Natural killer cell (primary cell): ENCODE results near the gene SSBP2. TPM values are rescaled to one million over a fixed set of nuclear protein-coding genes. Genes with fewer than 3 reads are reported as not detected.

Experiments used
- ATAC-seq, 3 donors: fragments of 150-1000 bp in 2 of 3; fragments of 200-7000 bp in 1 of 3; cut with Tn5 transposase; 1 replicate in 1 of 3; 2 replicates in 2 of 3; pipeline ENCODE4 v1.10.0; 2021; ENCODE audit warnings: mild to moderate bottlenecking in 2 of 3, moderate library complexity in 2 of 3
- DNase-seq, 2 donors: peaks; one replicate each; pipeline versions ENCODE4 v3.0.0 to v3.0.0-alpha.2; 2013 to 2021; ENCODE audit warnings: mixed read lengths in 1 of 2
- H3K27ac ChIP-seq: one replicate; pipeline ENCODE4 v1.5.1; 2013; ENCODE audit warnings: mild to moderate bottlenecking, low read length
- H3K27me3 ChIP-seq: one replicate; pipeline ENCODE4 v1.6.1; 2013; ENCODE audit warnings: low read length; ENCODE audit not compliant: control insufficient read depth, insufficient read depth
- H3K36me3 ChIP-seq: one replicate; pipeline ENCODE4 v1.6.1; 2013; ENCODE audit warnings: low read length; ENCODE audit not compliant: control insufficient read depth, insufficient read depth
- H3K4me1 ChIP-seq: one replicate; pipeline ENCODE4 v1.6.1; 2013; ENCODE audit warnings: low read length; ENCODE audit not compliant: control insufficient read depth, insufficient read depth
- H3K4me3 ChIP-seq: one replicate; pipeline ENCODE4 v1.5.1; 2013; ENCODE audit warnings: low read length
- H3K9me3 ChIP-seq: one replicate; pipeline ENCODE4 v1.6.1; 2013; ENCODE audit warnings: low read length; ENCODE audit not compliant: control insufficient read depth, insufficient read depth
- H3K27ac Mint-ChIP-seq, 2 donors: one replicate each; pipeline ENCODE4 v1.8.0; 2022; ENCODE audit warnings: mild to moderate bottlenecking in 2 of 2, mixed read lengths in 2 of 2, moderate library complexity in 1 of 2
- H3K27me3 Mint-ChIP-seq, 2 donors: one replicate each; pipeline ENCODE4 v1.8.0; 2022; ENCODE audit warnings: low read depth in 2 of 2, mixed read lengths in 2 of 2
- H3K36me3 Mint-ChIP-seq: one replicate; pipeline ENCODE4 v1.8.0; 2022; ENCODE audit warnings: mixed read lengths
- H3K4me1 Mint-ChIP-seq, 2 donors: one replicate each; pipeline ENCODE4 v1.8.0; 2022; ENCODE audit warnings: mixed read lengths in 2 of 2
- H3K4me3 Mint-ChIP-seq: one replicate; pipeline ENCODE4 v1.8.0; 2022; ENCODE audit warnings: mild to moderate bottlenecking, moderate library complexity, mixed read lengths
- H3K9me3 Mint-ChIP-seq, 2 donors: one replicate each; pipeline ENCODE4 v1.8.0; 2022; ENCODE audit warnings: mixed read lengths in 2 of 2
- whole genome bisulfite sequencing: methylation state at CpG from one replicate; pipeline ENCODE4 v1.1.7; 2013; ENCODE audit warnings: missing lambda C conversion rate; ENCODE audit not compliant: insufficient coverage; 5-methylcytosine and 5-hydroxymethylcytosine counted together
- intact Hi-C: fragments of 100-400 bp; cut with micrococcal nuclease; formaldehyde crosslinking; loops from one replicate; pipeline ENCODE4 v1.14.2; 2022
- total RNA-seq, 4 donors: library from RNA; stranded (reverse); fragments of 120-200 nt in 1 of 4; gene quantifications; one replicate each; pipeline versions ENCODE4 v1.2.3 to v1.2.4, GENCODE V29; 2013 to 2022
- TF ChIP-seq, protein P1 (sequence below): fragments of 200-600 bp; IDR thresholded peaks from one replicate; pipeline ENCODE4 v1.8.0; 2022; ENCODE audit warnings: antibody characterized with exemption

The SSBP2 gene
- total RNA-seq, 3 donors from 2014 or later (not counting 1 experiment from before 2014, with no cell fraction given) = 13.1 to 17.3 (median 14.8) TPM

DNA sequence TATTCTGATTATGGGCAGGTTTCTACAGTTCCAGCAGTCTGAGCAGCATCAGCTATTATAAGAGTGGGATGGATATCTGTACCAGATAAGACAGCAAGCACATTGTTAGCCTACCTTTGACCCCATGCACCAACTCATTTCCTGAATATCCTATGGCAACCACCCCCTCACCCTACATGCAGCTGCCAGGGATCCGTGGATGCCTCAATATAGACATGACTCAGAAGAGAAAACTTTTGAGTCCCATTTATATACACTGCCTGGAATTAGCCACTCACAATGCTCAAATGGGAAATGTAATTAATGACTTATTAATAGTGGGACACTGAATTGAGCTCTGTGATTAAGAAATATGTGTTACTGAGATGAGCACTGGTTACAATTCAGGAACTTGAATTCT is 124.4 kb downstream of the SSBP2 start:
- no peaks in the 10 kb centered on the region for H3K9me3 Mint-ChIP-seq
- no peaks in the 10 kb centered on the region for H3K27me3 Mint-ChIP-seq
- no peak for DNase-seq
- H3K4me1 Mint-ChIP-seq = no peaks in the 10 kb centered on the region
- no peaks in the 10 kb centered on the region for H3K36me3 Mint-ChIP-seq
- Histone ChIP-seq H3K4me3 (no peak overlapping the region), H3K27me3 (no peaks in the 10 kb centered on the region), H3K27ac (no peak overlapping the region), H3K9me3 (no peaks in the 10 kb centered on the region), H3K36me3 (no peaks in the 10 kb centered on the region), H3K4me1 (peaks cover 2% of the 10 kb centered on the region)
- no peak for ATAC-seq
- 55% methylated on average over 1 of the region's 1 CpG for WGBS
- TF ChIP-seq, protein P1, sequence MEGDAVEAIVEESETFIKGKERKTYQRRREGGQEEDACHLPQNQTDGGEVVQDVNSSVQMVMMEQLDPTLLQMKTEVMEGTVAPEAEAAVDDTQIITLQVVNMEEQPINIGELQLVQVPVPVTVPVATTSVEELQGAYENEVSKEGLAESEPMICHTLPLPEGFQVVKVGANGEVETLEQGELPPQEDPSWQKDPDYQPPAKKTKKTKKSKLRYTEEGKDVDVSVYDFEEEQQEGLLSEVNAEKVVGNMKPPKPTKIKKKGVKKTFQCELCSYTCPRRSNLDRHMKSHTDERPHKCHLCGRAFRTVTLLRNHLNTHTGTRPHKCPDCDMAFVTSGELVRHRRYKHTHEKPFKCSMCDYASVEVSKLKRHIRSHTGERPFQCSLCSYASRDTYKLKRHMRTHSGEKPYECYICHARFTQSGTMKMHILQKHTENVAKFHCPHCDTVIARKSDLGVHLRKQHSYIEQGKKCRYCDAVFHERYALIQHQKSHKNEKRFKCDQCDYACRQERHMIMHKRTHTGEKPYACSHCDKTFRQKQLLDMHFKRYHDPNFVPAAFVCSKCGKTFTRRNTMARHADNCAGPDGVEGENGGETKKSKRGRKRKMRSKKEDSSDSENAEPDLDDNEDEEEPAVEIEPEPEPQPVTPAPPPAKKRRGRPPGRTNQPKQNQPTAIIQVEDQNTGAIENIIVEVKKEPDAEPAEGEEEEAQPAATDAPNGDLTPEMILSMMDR = no peak
- intact Hi-C loops = no loop called here
- no peak overlapping the region for H3K27ac Mint-ChIP-seq
- no peak overlapping the region for H3K4me3 Mint-ChIP-seq

- Mint-ChIP-seq H3K4me3 (no peak overlapping the region), H3K9me3 (no peaks in the 10 kb centered on the region), H3K27me3 (no peaks in the 10 kb centered on the region), H3K36me3 (no peaks in the 10 kb centered on the region), H3K4me1 (no peaks in the 10 kb centered on the region), H3K27ac (no peak overlapping the region)
- TF ChIP-seq, protein P1 = no peak
- DNase-seq (no peak), ATAC-seq (no peak)
- peaks cover 7% of the 10 kb centered on the region for H3K9me3 ChIP-seq
- no peaks in the 10 kb centered on the region for H3K4me1 ChIP-seq
- intact Hi-C loops = no loop called here
- WGBS = 94% methylated on average over 7 of the region's 7 CpGs
- H3K27me3 ChIP-seq = no peaks in the 10 kb centered on the region
- no peak overlapping the region for H3K27ac ChIP-seq
- peaks cover 2% of the 10 kb centered on the region for H3K36me3 ChIP-seq
- H3K4me3 ChIP-seq = no peak overlapping the region
These were observed 141.0 kb downstream of the SSBP2 start for GRCh38 chr5:81609810-81610375.

- no peak overlapping the region for H3K27ac ChIP-seq
- peaks cover 7% of the 10 kb centered on the region for H3K9me3 ChIP-seq
- H3K27me3 ChIP-seq = no peaks in the 10 kb centered on the region
- DNase-seq = no peak
- Mint-ChIP-seq H3K9me3 (no peaks in the 10 kb centered on the region), H3K27ac (no peak overlapping the region), H3K27me3 (no peaks in the 10 kb centered on the region), H3K36me3 (no peaks in the 10 kb centered on the region), H3K4me3 (no peak overlapping the region), H3K4me1 (no peaks in the 10 kb centered on the region)
- no peak overlapping the region for H3K4me3 ChIP-seq
- TF ChIP-seq, protein P1 = no peak
- H3K36me3 ChIP-seq = peaks cover 2% of the 10 kb centered on the region
- H3K4me1 ChIP-seq = no peaks in the 10 kb centered on the region
- intact Hi-C loops = no loop called here
- 100% methylated on average over 1 of the region's 1 CpG for WGBS
- no peak for ATAC-seq
These were observed 141.9 kb downstream of the SSBP2 start for GRCh38 chr5:81608976-81609375.

GRCh38 chr5:81607693-81608092 is 143.2 kb downstream of the SSBP2 start:
- Histone ChIP-seq H3K36me3 (no peaks in the 10 kb centered on the region), H3K27ac (no peak overlapping the region), H3K4me1 (no peaks in the 10 kb centered on the region), H3K9me3 (peaks cover 7% of the 10 kb centered on the region), H3K4me3 (no peak overlapping the region), H3K27me3 (no peaks in the 10 kb centered on the region)
- no peak overlapping the region for H3K27ac Mint-ChIP-seq
- H3K4me3 Mint-ChIP-seq = no peak overlapping the region
- TF ChIP-seq, protein P1 = no peak
- H3K36me3 Mint-ChIP-seq = no peaks in the 10 kb centered on the region
- H3K9me3 Mint-ChIP-seq = no peaks in the 10 kb centered on the region
- 80% methylated on average over 1 of the region's 1 CpG for WGBS
- H3K4me1 Mint-ChIP-seq = no peaks in the 10 kb centered on the region
- DNase-seq = no peak
- H3K27me3 Mint-ChIP-seq = no peaks in the 10 kb centered on the region
- ATAC-seq = no peak
- intact Hi-C loops = no loop called here
